ENCODE measurements around the gene MSS51.
"Not testable (repeated sequence)": the region's sequence is repeated elsewhere in the genome, so short reads cannot be mapped to it uniquely, and the experiment has no call there.

MSS51 gene

GRCh38 chr10:73407495-73407894 is 25.9 kb downstream of the MSS51 start:
- Histone ChIP-seq H3K9ac (ENCODE audit: low read depth, low read length) (no peak overlapping the region), H3K4me1 (ENCODE audit: insufficient read depth, low read length) (0 out of 2 replicates have a peak, but pooled peaks cover 3% of the 10 kb centered on the region), H3K36me3 (ENCODE audit: insufficient read depth, low read length) (no peaks in the 10 kb centered on the region), H3K9me3 (ENCODE audit: control insufficient read depth, insufficient read depth, low read length) (no peaks in the 10 kb centered on the region)

GRCh38 chr10:73406846-73407245 is 26.5 kb downstream of the MSS51 start:
- Histone ChIP-seq H3K9ac (ENCODE audit: low read depth, low read length) (no peak overlapping the region), H3K4me1 (ENCODE audit: insufficient read depth, low read length) (0 out of 2 replicates have a peak, but pooled peaks cover 3% of the 10 kb centered on the region), H3K9me3 (ENCODE audit: control insufficient read depth, insufficient read depth, low read length) (no peaks in the 10 kb centered on the region), H3K36me3 (ENCODE audit: insufficient read depth, low read length) (no peaks in the 10 kb centered on the region)

GRCh38 chr10:73405556-73405955 is 27.8 kb downstream of the MSS51 start:
- 0 out of 2 replicates have a peak, but pooled peaks cover 3% of the 10 kb centered on the region for H3K4me1 ChIP-seq (ENCODE audit: insufficient read depth, low read length)
- no peaks in the 10 kb centered on the region for H3K36me3 ChIP-seq (ENCODE audit: insufficient read depth, low read length)
- H3K9ac ChIP-seq (ENCODE audit: low read depth, low read length): no peak overlapping the region
- H3K9me3 ChIP-seq (ENCODE audit: control insufficient read depth, insufficient read depth, low read length): no peaks in the 10 kb centered on the region

- no peaks in the 10 kb centered on the region for H3K9me3 ChIP-seq (ENCODE audit: control insufficient read depth, insufficient read depth, low read length)
- H3K4me1 ChIP-seq (ENCODE audit: insufficient read depth, low read length): no peaks in the 10 kb centered on the region
- H3K9ac ChIP-seq (ENCODE audit: low read depth, low read length): no peak overlapping the region
- no peaks in the 10 kb centered on the region for H3K36me3 ChIP-seq (ENCODE audit: insufficient read depth, low read length)
These were observed 28.7 kb downstream of the MSS51 start for GRCh38 chr10:73404690-73405089.

GRCh38 chr10:73401636-73402035 is 31.7 kb downstream of the MSS51 start:
- Histone ChIP-seq H3K9ac (ENCODE audit: low read depth, low read length) (no peak overlapping the region), H3K4me1 (ENCODE audit: insufficient read depth, low read length) (no peaks in the 10 kb centered on the region), H3K36me3 (ENCODE audit: insufficient read depth, low read length) (no peaks in the 10 kb centered on the region; the same call in none of the 2 replicates), H3K9me3 (ENCODE audit: control insufficient read depth, insufficient read depth, low read length) (no peaks in the 10 kb centered on the region)

- Histone ChIP-seq H3K9ac (ENCODE audit: low read depth, low read length) (no peak overlapping the region), H3K9me3 (ENCODE audit: control insufficient read depth, insufficient read depth, low read length) (no peaks in the 10 kb centered on the region), H3K4me1 (ENCODE audit: insufficient read depth, low read length) (no peaks in the 10 kb centered on the region), H3K36me3 (ENCODE audit: insufficient read depth, low read length) (peaks cover 7% of the 10 kb centered on the region)
These were observed 34.3 kb downstream of the MSS51 start for GRCh38 chr10:73399063-73399462.

- Histone ChIP-seq H3K4me1 (ENCODE audit: insufficient read depth, low read length) (no peaks in the 10 kb centered on the region), H3K9ac (ENCODE audit: low read depth, low read length) (no peak overlapping the region), H3K36me3 (ENCODE audit: insufficient read depth, low read length) (peaks cover 7% of the 10 kb centered on the region), H3K9me3 (ENCODE audit: control insufficient read depth, insufficient read depth, low read length) (no peaks in the 10 kb centered on the region)
These were observed 35.3 kb downstream of the MSS51 start for GRCh38 chr10:73398024-73398423.

DNA sequence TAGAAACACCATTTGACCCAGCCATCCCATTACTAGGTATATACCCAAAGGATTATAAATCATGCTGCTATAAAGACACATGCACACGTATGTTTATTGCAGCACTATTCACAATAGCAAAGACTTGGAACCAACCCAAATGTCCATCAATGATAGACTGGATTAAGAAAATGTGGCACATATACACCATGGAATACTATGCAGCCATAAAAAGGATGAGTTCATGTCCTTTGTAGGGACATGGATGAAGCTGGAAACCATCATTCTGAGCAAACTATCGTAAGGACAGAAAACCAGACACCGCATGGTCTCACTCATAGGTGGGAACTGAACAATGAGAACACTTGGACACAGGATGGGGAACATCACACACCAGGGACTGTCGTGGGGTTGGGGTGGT is 39.0 kb downstream of the MSS51 start:
- H3K9ac ChIP-seq (ENCODE audit: low read depth, low read length); H3K36me3 ChIP-seq (ENCODE audit: insufficient read depth, low read length); H3K9me3 ChIP-seq (ENCODE audit: control insufficient read depth, insufficient read depth, low read length): not testable (repeated sequence)

DNA sequence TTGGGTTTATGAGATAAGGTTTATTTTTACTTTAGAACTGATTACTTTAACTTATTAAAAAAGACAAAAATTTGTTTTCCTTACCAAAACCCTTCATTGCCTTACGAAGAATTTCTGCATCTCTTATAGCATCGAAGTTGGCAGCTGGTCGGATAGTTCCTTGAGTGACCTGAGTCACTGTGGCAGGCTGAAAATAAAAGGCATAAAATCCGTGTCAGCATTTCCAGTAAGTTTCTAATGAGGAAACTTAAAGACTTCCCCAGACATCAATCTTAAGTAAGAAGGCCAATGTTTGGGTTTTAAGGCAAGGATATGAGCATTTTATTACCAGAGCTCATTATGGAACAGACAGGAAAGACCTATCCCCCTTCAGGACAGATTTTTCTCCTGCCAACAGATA is 45.1 kb downstream of the MSS51 start:
- Histone ChIP-seq H3K36me3 (ENCODE audit: insufficient read depth, low read length) (peaks cover 13% of the 10 kb centered on the region), H3K4me1 (ENCODE audit: insufficient read depth, low read length) (no peaks in the 10 kb centered on the region), H3K9me3 (ENCODE audit: control insufficient read depth, insufficient read depth, low read length) (no peaks in the 10 kb centered on the region), H3K9ac (ENCODE audit: low read depth, low read length) (no peak overlapping the region)

More for the DNA sequence above, 39.0 kb downstream of the MSS51 start:
- not testable (repeated sequence) for H3K4me1 ChIP-seq (ENCODE audit: insufficient read depth, low read length)

DNA sequence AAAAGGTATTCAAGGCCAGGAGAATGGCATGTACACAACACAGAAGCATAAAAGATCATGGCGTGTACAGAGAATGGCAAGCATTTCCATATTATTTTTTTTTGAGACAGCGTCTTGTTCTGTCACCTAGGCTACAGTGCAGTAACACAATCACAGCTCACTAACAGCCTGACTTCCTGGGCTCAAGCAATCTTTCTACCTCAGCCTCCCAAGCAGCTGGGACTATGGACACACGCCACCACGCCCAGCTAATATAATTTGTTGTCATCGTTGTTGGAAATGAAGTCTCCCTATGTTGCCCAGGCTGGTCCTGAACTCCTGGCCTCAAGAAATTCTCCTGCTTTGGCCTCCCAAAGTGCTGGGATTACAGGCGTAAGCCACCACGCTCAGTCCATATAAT is 46.8 kb downstream of the MSS51 start:
- H3K36me3 ChIP-seq (ENCODE audit: insufficient read depth, low read length): peaks cover 20% of the 10 kb centered on the region
- no peaks in the 10 kb centered on the region for H3K9me3 ChIP-seq (ENCODE audit: control insufficient read depth, insufficient read depth, low read length)
- H3K4me1 ChIP-seq (ENCODE audit: insufficient read depth, low read length): no peaks in the 10 kb centered on the region
- no peak overlapping the region for H3K9ac ChIP-seq (ENCODE audit: low read depth, low read length)

DNA sequence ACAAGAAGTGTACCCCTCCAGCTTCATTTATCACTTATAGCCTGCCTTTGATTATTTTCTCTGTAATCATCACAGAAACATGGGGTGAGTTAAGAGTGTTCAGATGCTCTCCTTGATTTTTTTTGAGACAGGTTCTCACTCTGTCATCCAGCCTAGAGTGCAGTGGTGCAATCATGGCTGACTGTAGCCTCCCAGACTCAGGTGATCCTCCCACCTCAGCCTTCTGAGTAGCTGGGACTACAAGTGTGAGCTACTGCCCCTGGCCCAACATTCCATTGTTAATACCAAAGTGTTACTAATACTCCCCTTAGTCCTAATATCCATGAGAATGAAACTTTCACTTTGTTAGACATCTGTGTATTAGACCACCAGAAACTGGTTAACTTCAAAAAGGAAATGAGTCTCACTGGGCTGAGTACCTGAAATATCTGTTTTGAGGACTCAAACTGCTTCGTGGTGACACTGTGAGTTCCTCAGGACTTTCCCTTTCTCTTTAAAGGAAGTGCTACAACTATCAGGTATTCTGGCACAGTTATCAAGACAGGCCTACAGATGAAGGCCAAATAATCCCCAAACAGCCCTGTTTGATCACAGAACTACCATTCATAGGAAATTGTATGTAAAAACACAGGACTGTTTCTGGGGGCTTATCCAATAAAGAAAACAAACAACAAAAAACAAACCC is 54.2 kb downstream of the MSS51 start:
- H3K9ac ChIP-seq (ENCODE audit: low read depth, low read length): no peak overlapping the region

DNA sequence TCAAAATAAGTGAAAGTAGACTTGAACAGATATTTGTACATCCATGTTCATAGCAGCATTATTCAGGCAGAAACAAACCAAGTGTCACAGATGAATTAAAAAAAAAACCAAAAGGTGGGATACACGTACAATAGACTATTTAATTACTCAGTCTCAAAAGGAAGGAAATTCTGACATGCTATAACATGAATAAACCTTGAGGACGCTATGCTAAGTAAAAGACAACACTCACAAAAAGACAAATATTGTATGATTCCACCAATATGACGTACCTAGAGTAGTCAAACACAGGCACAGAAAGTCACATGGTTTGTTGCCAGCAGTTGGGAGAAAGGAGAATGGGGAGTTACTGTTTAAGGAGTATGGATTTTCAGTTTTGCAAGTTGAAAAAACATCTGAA is 56.7 kb downstream of the MSS51 start:
- no peak overlapping the region for H3K9ac ChIP-seq (ENCODE audit: low read depth, low read length)
- H3K36me3 ChIP-seq (ENCODE audit: insufficient read depth, low read length): peaks cover 11% of the 10 kb centered on the region; the same call in 1 of the 2 replicates
- no peaks in the 10 kb centered on the region for H3K4me1 ChIP-seq (ENCODE audit: insufficient read depth, low read length)
- H3K9me3 ChIP-seq (ENCODE audit: control insufficient read depth, insufficient read depth, low read length): no peaks in the 10 kb centered on the region

More for the DNA sequence above, 54.2 kb downstream of the MSS51 start:
- H3K4me1 ChIP-seq (ENCODE audit: insufficient read depth, low read length): no peaks in the 10 kb centered on the region
- peaks cover 19% of the 10 kb centered on the region for H3K36me3 ChIP-seq (ENCODE audit: insufficient read depth, low read length)
- no peaks in the 10 kb centered on the region for H3K9me3 ChIP-seq (ENCODE audit: control insufficient read depth, insufficient read depth, low read length)
